ENCODE results near the gene NOD1.

GRCh38 chr7:30430777-30431176 lies 47.8 kb downstream of the NOD1 start:
- TF ChIP-seq POLR2A (IDR thresholded peaks at IDR 0.05) (no peak), CTCF (IDR thresholded peaks at IDR 0.05) (no peak), EP300 (IDR thresholded peaks at IDR 0.05) (no peak)

Data from tibial nerve (tissue), 4 donors.